ENCODE data around the gene TOR1AIP2.

DNA sequence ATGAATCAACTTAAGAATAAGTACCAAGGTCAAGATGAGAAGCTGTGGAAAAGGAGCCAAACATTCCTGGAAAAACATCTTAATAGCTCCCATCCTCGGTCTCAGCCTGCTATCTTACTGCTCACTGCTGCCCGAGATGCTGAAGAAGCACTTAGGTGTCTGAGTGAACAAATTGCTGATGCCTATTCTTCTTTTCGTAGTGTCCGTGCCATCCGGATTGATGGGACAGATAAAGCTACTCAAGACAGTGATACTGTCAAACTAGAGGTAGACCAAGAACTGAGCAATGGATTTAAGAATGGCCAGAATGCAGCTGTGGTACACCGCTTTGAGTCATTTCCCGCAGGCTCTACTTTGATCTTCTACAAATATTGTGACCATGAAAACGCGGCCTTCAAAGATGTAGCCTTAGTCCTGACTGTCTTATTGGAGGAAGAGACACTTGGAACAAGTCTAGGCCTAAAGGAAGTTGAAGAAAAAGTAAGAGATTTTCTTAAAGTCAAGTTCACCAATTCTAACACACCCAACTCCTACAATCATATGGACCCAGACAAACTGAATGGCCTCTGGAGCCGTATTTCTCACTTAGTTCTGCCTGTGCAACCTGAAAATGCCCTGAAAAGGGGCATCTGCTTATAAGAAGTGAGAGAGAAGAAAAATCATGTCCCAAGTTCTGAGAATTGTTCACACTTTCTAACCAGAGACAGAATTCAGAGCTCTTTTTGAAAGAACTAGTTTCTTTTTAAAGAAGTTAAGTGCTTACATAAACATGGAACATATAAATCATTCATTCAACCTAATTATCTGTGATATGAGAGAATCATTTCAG, 40.2 kb upstream of the TOR1AIP2 start:
- no peak for TF ChIP-seq CTCF (IDR thresholded peaks at IDR 0.05; ENCODE audit: insufficient read depth, low read length, poor library complexity, severe bottlenecking)
- TF ChIP-seq EZH2phosphoT487 (conservative IDR thresholded peaks at IDR 0.05; ENCODE audit: low read length), result no peak

Measured in SU-DHL-6 (cell line).